Measurements from ENCODE around the gene MYH3.

- TF ChIP-seq CTCF (IDR thresholded peaks at IDR 0.05) (no peak), POLR2A (IDR thresholded peaks at IDR 0.05) (no peak)
Measured at GRCh38 chr17:10626390-10626789, 30.7 kb downstream of the MYH3 start.

Data from lower leg skin (tissue), 3 donors.